ENCODE results near the gene HSBP1.

The HSBP1 gene

GRCh38 chr16:83803811-83804210, 4.0 kb upstream of the HSBP1 start:
- no peak for DNase-seq (ENCODE audit: low read depth in 4 of 4, low spot score in 1 of 4)

GRCh38 chr16:83804366-83804765, 3.4 kb upstream of the HSBP1 start:
- DNase-seq (ENCODE audit: low read depth in 4 of 4, low spot score in 1 of 4), result no peak

GRCh38 chr16:83806036-83806435, 1.7 kb upstream of the HSBP1 start:
- DNase-seq (ENCODE audit: low read depth in 4 of 4, low spot score in 1 of 4), result no peak

- no peak for DNase-seq (ENCODE audit: low read depth in 4 of 4, low spot score in 1 of 4)
These were observed 1.0 kb upstream of the HSBP1 start for GRCh38 chr16:83806731-83807130.

- no peak for DNase-seq (ENCODE audit: low read depth in 4 of 4, low spot score in 1 of 4)
These were observed 460 bp upstream of the HSBP1 start for GRCh38 chr16:83807327-83807709.

GRCh38 chr16:83808573-83809014, 816 bp downstream of the HSBP1 start:
- DNase-seq (ENCODE audit: low read depth in 4 of 4, low spot score in 1 of 4), result no peak

- DNase-seq (ENCODE audit: low read depth in 4 of 4, low spot score in 1 of 4), result no peak
These were observed 1.3 kb downstream of the HSBP1 start for GRCh38 chr16:83809092-83809491.

- no peak for DNase-seq (ENCODE audit: low read depth in 4 of 4, low spot score in 1 of 4)
These were observed 3.1 kb downstream of the HSBP1 start for GRCh38 chr16:83810901-83811300.

GRCh38 chr16:83813823-83814658, 6.3 kb downstream of the HSBP1 start:
- no peak for DNase-seq (ENCODE audit: low read depth in 4 of 4, low spot score in 1 of 4)

- DNase-seq (ENCODE audit: low read depth in 4 of 4, low spot score in 1 of 4), result no peak
These were observed 6.8 kb downstream of the HSBP1 start for GRCh38 chr16:83814659-83814985.

- no peak for DNase-seq (ENCODE audit: low read depth in 4 of 4, low spot score in 1 of 4)
These were observed 9.2 kb downstream of the HSBP1 start for GRCh38 chr16:83817022-83817421.

GRCh38 chr16:83818276-83818675, 10.5 kb downstream of the HSBP1 start:
- DNase-seq (ENCODE audit: low read depth in 4 of 4, low spot score in 1 of 4), result no peak

- no peak for DNase-seq (ENCODE audit: low read depth in 4 of 4, low spot score in 1 of 4)
These were observed 11.6 kb downstream of the HSBP1 start for GRCh38 chr16:83819361-83819760.

GRCh38 chr16:83826146-83826913, 18.6 kb downstream of the HSBP1 start:
- peak; percentile 62 to 72 (median 64) for DNase-seq (ENCODE audit: low read depth in 4 of 4, low spot score in 1 of 4)

- no peak for DNase-seq (ENCODE audit: low read depth in 4 of 4, low spot score in 1 of 4)
These were observed 22.5 kb downstream of the HSBP1 start for GRCh38 chr16:83830091-83830768.

GRCh38 chr16:83830769-83831455, 23.1 kb downstream of the HSBP1 start:
- no peak for DNase-seq (ENCODE audit: low read depth in 4 of 4, low spot score in 1 of 4)

GRCh38 chr16:83831456-83831987, 23.7 kb downstream of the HSBP1 start:
- no peak for DNase-seq (ENCODE audit: low read depth in 4 of 4, low spot score in 1 of 4)

GRCh38 chr16:83833921-83834320, 26.1 kb downstream of the HSBP1 start:
- DNase-seq (ENCODE audit: low read depth in 4 of 4, low spot score in 1 of 4), result no peak

- no peak for DNase-seq (ENCODE audit: low read depth in 4 of 4, low spot score in 1 of 4)
These were observed 28.1 kb downstream of the HSBP1 start for GRCh38 chr16:83835586-83836566.

- DNase-seq (ENCODE audit: low read depth in 4 of 4, low spot score in 1 of 4), result no peak
These were observed 29.8 kb downstream of the HSBP1 start for GRCh38 chr16:83837566-83837965.

Data from stimulated activated CD4-positive, alpha-beta T cell treated with anti-CD3 and anti-CD28 coated beads, Interleukin-1b, Interleukin-23, amount 100 ng/mL, for 24 hours (primary cell).